HG02588 (cell line): Measurements from ENCODE around the gene TREM2.
"Not testable (repeated sequence)": the region's sequence is repeated elsewhere in the genome, so short reads cannot be mapped to it uniquely, and the experiment has no call there.

Experiments
- ATAC-seq: cut with Tn5 transposase; IDR thresholded peaks from one replicate; pipeline ENCODE4 v1.9.1; 2021; ENCODE audit warnings: mild to moderate bottlenecking, moderate library complexity; ENCODE audit not compliant: unreplicated experiment

TREM2 gene

DNA sequence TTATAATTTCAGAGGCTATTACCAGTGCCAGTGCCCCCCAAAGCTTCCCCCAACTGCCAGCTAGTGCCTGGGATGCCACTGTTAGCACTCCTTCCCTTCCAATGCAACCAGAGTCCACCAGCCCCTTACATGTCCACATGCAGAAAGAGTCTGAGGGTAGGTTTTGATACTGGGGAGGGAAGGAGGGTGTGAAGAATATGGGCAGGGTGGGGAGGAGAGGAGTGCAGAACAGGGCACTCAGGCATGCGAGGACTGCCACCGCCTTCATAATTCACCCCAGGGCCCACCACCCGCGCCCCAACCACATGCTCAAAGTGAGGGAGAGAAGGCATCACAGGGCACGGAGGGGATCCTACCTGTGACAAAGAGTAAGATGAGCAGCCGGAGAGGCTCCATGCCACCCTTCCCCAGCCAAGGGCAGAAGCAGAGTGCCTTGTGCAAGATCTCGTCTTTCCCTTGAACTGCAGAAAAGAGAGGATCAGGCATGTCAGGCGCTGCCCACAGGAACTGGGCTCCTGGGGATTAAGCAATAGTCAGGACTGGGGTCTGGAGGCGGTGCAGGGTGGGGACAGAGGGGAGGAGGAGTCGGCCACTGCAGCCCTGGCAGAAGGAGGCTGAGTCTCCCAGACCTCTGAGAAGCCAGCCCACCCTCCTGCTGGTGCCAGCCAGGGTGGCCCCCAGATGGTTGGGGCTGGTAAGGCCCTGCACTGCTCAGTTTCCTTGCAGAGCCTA lies at the start of gene TREM2:
TSS of gene TREM2 (minus strand) at position 430 of the 732 bp plus-strand sequence. CDS start at position 396, 34 bp downstream.
- ATAC-seq, result no peak

DNA sequence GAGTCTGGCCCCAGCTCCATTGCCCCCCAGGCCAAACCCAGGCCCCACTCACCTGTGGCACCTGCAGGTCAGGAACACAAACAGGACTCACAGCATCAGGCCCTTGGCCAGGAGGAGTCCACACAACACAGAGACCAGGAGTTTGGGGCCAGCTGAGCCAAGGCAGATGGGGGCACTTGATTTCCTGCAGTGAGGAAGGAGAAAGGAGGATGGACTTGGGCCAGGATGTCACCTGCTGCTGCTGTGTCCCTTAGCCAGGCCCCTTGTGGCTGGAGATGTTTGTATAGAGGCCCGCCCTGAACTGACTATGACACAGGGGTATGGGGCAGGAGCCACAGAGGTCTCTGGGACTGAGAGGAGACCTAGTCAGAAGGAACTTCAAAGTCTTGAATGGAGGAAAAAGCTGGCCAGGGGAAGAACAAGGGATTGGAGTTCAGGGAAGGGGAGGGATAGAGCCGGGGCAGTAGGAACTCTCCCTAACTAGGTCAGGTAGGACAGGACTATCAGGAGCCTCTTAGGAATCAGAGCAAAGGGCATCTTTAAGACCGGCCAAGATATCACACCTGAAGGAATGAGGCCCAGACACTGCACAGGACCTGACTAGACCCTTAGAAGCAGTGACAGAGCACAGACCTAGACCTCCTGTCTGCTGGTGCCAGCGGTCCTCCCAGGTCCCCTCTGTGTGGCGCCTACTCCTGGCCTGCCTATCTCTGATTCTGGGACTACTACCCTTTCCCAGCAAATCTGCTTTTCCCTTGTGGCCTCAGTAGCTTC lies 46.8 kb upstream of the TREM2 start:
- ATAC-seq, result no peak

DNA sequence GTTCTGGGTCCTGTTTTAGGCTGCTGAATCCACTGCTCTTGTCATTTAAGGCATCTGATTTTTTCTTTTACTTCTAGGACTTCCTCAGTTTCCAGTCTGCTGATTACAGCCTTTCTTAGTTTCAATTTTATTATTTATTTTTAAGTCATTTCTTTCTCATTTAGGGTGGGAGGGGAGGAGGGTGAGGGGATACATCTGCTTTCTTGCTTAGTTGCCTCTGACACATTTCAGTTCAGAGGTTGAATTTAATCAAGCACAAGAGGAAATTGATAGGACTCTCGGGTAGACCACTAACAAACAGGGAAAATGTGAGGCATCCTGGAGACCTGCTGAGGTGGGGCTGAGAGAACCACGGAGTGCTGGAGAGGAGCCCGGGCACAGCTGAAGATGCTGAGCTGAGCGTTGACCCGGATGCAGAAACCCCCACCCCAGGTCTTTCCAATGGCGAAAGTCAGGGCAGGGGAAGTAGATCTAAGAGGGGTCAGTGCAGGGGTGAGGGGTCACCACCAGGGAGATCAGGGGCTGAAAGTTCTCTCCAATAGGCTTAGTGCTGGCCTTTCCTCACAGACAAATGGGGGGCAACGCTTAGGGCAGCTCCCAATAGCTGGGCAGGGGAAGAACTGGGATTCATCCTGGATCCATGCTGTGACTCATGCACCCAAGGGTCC lies 45.7 kb upstream of the TREM2 start:
- ATAC-seq, result no peak

DNA sequence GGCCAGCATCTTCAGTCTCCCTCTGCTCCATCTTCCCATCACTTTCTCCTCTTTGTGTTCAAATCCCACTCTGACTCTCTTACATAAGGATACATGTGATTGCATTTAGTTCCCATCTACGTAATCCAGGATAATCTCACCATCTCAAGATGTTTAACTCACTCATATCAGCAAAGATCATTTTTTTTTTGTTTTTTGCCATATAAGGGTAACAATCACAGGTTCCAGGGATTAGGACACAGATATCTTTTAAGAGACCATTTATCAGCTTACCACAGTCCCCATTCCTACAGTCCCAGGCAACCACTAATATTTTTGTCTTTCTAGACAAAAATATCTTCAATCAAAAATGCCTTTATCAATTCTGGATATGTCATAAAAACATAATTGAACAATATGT lies 41.2 kb upstream of the TREM2 start:
- no peak for ATAC-seq

DNA sequence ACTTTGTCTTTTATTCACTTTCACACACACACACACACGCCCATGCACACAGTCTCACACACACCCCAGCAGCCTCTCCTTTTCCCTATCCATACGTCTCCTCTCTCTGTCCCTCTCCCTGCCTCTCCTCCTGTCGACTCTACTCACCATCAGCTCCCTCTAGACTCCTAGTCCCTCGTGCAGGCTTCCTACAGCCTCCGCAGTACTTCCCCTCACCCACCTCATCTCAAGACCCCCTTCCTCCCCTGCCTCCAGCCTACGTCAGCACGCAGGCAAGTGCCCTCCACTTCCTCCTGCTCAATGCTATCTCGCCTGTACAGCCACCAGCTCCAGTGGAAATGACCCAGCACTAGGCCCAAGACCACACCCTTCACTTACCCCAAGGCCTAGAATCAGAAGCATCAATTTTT lies 38.9 kb upstream of the TREM2 start:
- ATAC-seq, result no peak

DNA sequence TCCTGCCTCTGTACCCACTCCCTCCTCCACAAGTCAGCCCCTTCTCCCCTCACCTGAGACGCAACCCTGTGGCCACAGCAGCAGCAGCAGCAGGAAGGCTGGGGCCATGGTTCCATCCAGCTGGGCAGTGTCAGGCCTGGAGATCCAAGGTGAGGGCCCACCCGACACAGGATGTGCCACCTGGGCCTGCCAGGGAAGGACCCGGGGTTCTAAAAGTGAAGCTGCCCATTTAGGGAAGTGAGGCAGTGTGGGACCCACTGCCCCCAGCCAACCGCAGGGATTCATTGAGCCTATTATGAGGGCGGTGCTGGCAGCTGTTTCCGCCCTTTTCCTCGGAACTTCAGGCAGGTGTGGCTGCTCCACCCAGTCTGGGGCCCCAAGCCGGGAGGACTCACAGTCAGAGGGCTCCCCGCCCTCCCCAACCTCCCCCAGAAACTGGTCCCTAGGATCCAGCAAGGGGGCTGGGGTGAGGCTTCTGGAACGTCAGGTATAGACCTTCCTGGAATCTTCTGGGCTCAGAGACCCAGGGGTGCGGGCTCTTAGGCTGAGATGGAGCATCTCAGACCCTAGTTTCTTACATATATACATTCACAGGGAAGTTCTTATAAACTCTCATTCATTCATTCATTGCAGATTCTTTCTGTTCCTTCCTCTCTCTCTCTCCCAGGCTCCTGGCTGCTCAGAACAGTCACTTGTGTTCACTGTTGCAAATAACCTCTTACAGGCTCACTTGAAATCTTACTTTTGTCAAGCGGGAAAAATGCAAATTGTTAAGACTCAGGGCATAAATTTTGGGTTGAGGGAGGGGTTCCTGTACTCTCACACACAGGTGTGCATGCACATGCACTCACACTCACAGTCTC lies 38.2 kb upstream of the TREM2 start, which contains the start of gene TREML2:
TSS of gene TREML2 (minus strand) at position 249 of the 863 bp plus-strand sequence. CDS start at position 108, 141 bp downstream.
- ATAC-seq, result no peak

DNA sequence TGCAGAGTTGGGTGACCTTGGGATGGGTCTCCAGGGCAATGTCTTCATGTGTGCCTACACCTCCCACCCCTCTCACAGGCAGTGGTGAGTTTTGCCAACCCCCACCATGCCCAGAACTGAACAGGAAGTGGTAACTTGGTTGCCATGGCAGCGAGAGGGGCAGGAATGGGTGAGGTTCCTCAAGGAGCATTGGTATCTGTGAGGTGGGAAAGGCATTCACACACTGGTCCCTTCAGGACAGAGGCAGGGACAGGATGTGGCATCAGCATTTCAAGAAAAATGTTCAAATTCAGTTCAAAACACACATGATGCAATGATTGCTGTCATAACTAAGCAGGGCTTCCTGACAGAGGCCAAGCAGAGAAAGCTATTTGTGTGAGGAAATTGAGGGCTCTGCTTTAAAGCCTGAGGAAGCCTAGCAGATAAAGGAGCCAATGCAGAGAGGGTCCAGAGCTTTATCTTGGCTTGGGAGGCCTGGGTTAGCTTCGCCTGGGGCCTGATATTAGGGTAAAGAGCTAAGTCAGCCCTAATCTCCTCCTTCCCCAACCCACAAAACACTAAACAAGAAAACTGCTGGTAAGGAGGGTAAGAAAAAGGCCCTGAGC lies 37.5 kb upstream of the TREM2 start:
- no peak for ATAC-seq

DNA sequence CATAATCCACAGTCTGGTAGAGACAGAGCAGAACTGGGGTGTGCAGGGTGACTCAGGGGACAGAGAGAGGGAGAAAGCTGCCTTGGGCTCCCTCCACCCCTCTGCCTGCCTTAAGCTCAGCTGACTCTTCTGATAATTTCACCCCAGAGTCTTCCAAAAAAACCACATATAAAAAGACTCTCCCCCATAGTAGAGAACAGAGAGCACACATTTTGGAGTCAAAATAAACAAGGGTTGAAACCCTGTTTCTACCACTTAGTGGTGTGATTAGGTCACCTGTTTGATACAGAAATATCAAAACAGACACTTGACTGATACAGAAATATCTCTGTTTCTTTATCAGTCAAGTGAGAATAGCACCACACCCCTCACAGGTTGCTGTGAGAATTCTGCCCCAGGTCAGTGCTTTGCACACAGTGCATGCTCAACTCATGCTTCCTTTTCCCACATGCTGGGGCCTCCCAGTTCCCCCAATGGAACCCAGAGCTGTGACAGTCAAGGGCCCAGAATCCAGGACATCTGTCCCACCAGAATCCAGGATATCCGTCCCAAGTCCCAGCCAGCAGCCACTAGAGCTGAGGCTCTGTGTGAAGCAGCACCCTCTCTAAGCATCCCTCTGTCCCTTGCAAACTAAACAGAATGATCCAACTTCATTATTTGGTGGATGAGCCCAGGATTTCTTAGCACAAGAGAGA lies 36.8 kb upstream of the TREM2 start:
- no peak for ATAC-seq

DNA sequence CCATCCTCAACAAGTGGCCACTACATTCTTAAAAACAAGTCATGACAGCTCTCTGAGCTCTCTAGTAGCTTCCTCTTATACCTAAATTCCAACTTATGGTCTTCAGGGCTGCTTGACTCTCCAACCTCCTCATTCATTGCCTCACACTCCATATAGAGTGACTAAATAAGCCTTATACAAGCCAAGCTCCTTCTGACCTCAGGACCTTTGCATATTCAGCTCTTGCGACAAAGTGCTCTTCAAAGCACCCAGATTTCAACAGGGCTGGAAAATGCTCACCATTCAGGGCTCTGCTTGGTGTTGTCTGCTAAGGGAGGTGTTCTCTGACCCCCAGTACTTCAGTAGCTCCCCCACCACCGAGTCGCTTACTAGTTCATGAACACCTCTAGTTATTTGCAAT lies 34.3 kb upstream of the TREM2 start:
- ATAC-seq, result no peak

DNA sequence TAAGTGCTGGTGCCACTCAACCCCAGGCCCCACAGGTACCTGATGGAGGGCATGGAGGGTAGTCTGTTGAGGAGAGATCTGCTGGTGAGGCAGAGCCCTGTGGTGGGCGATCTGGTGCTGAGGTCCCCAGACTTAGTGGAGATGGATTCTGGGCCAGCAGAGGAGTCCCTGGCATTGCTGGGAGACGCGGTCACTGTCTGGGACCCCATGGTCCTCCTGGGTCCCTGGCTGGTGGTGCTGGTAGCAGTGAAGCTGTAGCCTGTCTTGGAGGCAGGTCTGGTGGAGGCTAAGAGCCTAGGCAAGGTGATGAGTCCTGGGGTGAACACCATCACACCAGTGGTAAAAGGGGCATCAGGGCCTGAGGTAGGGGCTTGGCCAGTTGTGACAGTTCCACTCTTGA lies 31.5 kb upstream of the TREM2 start:
- no peak for ATAC-seq

DNA sequence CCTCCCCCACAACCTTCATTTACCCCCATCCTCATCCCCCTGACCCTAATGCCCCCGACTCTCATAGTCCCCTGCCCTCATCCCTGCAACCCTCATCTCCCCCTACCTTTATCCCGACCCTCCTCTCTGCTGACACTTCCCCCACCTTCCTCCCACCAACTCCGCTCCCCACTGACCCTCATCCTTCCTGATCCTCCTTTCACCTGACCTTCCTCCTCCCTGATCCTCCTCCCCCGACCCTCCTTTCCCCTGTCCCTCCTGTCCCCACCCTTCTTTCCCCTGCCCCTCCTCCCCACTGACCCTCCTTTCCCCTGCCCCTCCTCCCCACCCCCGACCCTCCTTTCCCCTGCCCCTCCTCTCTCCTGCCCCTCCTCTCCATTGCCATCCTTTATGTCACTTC lies 31.0 kb upstream of the TREM2 start:
- no peak for ATAC-seq

DNA sequence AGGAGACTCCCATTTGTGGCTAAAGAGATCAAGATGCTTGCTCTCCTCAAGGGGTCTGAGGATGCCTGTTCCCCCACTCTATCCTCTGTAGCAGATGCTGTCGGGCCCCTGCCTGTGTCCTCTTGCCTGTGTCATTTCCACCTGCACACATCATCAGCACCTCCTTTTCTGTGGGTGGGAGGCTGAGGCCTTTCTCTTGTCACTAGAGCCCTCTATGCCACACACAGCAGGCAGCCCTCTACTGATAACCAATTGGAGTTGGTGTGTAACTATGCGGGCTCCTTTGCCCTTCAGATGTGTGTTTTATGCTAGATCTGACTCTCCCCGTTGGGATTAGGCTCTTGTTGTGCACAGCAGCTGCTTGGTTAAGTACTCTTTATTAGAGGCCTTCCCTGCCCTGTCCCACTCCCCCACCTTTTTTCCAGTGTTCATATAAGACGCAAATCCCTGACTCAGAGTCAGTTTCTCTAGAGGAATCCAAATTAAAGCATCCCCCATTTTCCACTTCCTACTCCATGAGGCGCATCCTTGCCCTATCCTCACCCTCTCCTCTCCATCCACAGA lies 30.3 kb upstream of the TREM2 start:
- no peak for ATAC-seq

DNA sequence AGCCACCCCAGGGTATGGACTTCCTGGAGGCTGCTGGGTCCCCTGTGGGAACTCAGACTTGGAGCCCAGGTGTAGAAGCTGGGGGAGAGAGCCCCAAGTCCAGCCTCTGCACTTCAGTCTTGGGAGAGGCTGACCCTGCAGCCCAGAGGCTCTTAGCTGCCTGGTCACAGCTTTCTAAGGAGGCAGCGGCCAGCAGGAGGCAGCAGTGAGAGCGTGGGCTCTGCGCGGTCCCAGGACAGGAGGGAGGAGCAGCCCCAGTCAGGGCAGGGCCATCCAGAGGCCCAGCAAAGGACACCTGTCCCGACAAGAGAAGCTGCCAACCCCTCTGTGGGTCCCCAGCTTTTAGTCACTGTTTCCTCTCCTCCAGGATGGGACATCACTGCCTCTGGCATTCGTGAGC lies 28.7 kb upstream of the TREM2 start:
- ATAC-seq, result no peak

DNA sequence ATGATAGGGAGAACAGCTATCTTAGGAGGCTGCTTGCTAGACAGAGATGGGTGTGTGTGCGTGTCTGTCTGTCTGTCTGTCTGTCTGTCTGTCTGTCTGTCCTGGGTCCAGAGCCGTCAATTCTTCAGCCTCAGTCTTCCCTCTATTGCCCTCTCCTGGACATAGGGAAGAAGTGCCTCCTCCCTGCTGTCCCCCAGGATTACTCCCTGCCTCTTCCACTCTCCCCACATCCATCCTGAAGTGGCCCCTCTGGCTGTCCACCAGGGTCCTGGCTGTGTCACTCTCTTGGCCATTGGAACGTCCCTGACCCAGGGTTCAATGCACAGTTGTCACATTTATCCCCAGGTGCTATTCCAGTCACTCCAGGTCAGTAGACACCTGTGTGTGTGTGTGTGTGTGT lies 27.9 kb upstream of the TREM2 start:
- no peak for ATAC-seq

DNA sequence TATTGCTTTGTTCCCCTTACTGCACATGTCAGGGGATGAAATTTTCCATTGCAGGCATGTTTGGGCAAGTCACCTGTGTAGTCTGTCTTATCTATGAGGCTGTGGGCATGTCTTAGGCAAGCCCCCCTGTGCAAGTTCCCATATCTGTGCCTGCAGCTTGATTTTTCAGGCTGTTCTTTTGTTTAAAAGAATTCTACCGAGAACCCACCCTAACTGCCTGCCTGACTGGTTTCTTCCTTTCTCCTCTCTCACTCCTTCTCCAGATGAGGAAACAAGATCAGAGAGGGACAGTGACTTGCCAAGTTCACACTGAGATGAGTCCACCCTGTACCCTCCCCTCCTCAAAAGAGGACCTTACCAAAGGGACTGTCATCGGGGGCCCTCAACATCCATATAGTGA lies 27.1 kb upstream of the TREM2 start:
- no peak for ATAC-seq

DNA sequence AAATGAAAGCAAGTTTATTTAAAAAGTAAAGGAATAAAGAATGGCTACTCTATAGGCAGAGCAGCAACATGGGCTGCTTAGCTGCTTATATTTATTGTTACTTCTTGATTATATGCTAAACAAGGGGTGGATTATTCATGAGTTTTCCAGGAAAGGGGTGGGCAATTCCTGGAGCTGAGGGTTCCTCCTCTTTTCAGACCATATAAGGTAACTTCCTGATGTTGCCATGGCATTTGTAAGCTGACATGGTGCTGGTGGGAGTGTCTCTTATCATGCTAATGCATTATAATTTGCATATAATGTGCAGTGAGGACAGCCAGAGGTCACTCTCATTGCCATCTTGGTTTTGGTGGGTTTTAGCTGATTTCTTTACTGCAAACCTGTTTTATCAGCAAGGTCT lies 26.1 kb upstream of the TREM2 start:
- not testable (repeated sequence) for ATAC-seq

DNA sequence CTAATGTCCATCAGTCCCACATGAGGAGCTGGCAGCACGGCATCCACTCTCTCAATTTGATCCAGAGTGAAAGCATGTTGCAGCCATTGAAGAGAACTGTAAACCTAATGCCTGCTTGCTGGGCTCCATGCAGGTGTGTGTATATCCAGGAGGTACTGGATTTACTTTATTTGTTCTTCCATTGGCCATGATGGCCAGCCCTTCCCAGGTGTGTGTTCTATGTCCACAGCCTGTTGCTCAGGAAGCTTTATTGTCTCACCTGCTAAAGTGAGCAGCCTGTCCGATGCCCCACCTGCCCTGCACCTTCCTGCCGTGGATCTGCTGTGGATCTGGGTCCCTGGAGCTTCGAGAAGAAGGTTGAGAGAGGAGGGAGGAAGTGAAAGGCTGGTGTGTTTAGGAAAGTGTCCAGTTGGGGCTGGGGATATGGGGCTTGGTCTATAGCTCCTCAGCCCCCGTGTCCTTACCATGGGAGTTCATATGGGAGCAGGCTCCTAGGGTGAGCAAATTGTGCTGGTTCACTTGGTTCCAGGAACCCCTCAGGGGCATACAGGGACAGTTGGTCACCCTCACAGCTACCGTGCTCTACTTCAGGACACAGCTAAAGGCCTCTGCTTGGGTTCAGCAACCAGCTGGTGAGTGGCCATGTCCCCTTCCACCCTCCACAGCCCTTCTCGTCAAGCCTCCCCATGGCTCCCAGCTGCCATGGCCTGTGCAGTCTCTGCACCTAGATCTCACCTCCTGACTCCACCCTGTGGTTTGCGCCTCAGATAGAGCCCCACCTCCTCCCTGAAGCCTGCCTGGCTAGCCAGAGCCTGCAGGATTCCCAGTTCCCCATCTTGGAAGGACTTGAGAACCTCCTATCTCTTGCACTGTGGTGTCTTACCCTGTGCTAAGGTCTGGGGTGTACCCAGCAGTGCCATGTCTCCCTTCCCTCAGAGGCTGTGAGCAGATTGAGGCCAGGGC lies 25.3 kb upstream of the TREM2 start:
- no peak for ATAC-seq

DNA sequence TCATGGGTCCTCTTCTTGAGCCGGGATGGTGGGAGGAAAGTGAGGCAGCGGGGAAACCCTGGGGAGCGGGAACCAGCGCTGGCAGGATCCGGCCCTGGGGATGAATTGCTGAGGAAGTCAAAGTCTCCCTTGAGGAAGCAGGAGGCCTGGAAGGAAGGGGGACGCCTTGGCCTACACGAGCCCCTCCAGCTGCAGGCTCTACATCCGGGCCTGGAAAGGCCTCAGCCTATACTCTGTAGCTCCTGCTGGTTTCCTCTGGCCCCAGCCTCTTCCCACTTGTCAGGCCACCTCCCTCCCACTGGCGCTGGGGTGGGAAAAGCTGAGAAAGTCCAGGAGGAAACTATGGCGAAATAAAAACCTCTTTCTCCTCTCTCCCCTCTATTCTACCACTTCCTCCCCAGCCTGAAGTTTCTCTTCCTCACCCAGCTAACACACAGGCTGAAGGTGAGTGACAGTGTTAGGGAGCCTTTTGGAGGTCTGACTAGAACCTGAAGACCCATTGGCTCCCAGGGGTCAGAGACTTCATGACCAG lies 23.2 kb upstream of the TREM2 start:
- no peak for ATAC-seq
